SK-N-SH treated with all-trans-retinoic acid at 6 μM for 48 hours (cell line): ENCODE results near the gene CACNA1C.

Experiments used
- ATAC-seq: fragments of 200-7000 bp; cut with Tn5 transposase; 3 replicates; pipeline ENCODE4 v1.9.1; 2020; ENCODE audit warnings: mild to moderate bottlenecking, moderate library complexity
- BACH2 ChIP-seq: fragments of 250-450 bp; sonication (Bioruptor Pico); IDR thresholded peaks from 2 replicates; pipeline ENCODE4 v1.9.0; 2021; ENCODE audit warnings: mild to moderate bottlenecking, borderline replicate concordance
- CSDC2 ChIP-seq: fragments of 250-450 bp; sonication (Bioruptor Pico); IDR thresholded peaks from 2 replicates; pipeline ENCODE4 v1.5.0; 2020; ENCODE audit warnings: mild to moderate bottlenecking, moderate library complexity
- ESRRG ChIP-seq: fragments of 250-450 bp; sonication (Bioruptor Pico); IDR thresholded peaks from 2 replicates; pipeline ENCODE4 v1.6.1; 2021; ENCODE audit warnings: mild to moderate bottlenecking
- ISL1 ChIP-seq: fragments of 250-450 bp; sonication (Bioruptor Pico); IDR thresholded peaks from 2 replicates; pipeline ENCODE4 v2.1.2; 2022; ENCODE audit warnings: mild to moderate bottlenecking, moderate library complexity
- OSR1 ChIP-seq: fragments of 250-450 bp; sonication (Bioruptor Pico); IDR thresholded peaks from 2 replicates; pipeline ENCODE4 v1.8.0; 2022; ENCODE audit warnings: moderate library complexity, mild to moderate bottlenecking, inconsistent platforms
- PPARA ChIP-seq: fragments of 250-450 bp; sonication (Bioruptor Pico); IDR thresholded peaks from 2 replicates; pipeline ENCODE4 v1.5.0; 2020; ENCODE audit warnings: mild to moderate bottlenecking, borderline replicate concordance
- RARB ChIP-seq: fragments of 250-450 bp; sonication (Bioruptor Pico); IDR thresholded peaks from 2 replicates; pipeline ENCODE4 v1.8.0; 2021; ENCODE audit warnings: mild to moderate bottlenecking, moderate library complexity
- SNAI2 ChIP-seq: fragments of 250-450 bp; sonication (Bioruptor Pico); IDR thresholded peaks from 2 replicates; pipeline ENCODE4 v1.5.0; 2020; ENCODE audit warnings: mild to moderate bottlenecking, moderate library complexity
- ZC3H10 ChIP-seq: fragments of 250-450 bp; sonication (Bioruptor Pico); IDR thresholded peaks from 2 replicates; pipeline ENCODE4 v1.5.1; 2021; ENCODE audit warnings: mild to moderate bottlenecking, moderate library complexity
- ZFP3 ChIP-seq: fragments of 250-450 bp; sonication (Bioruptor Pico); IDR thresholded peaks from 2 replicates; pipeline ENCODE4 v1.5.0; 2020; ENCODE audit warnings: mild to moderate bottlenecking, moderate library complexity
- ZFP30 ChIP-seq: fragments of 450-650 bp; formaldehyde crosslinking; IDR thresholded peaks from 2 replicates; pipeline ENCODE4 v1.5.0; 2022; ENCODE audit warnings: mild to moderate bottlenecking, moderate library complexity
- ZNF565 ChIP-seq: fragments of 450-650 bp; formaldehyde crosslinking; conservative IDR thresholded peaks from 2 replicates; pipeline ENCODE4 v1.5.0; 2020; ENCODE audit warnings: low read depth, mild to moderate bottlenecking, moderate library complexity
- ZNF70 ChIP-seq: fragments of 450-650 bp; formaldehyde crosslinking; IDR thresholded peaks from 2 replicates; pipeline ENCODE4 v1.5.0; 2020; ENCODE audit warnings: mild to moderate bottlenecking, moderate library complexity
- ZNF8 ChIP-seq: fragments of 450-650 bp; formaldehyde crosslinking; IDR thresholded peaks from 2 replicates; pipeline ENCODE4 v1.5.0; 2020; ENCODE audit warnings: mild to moderate bottlenecking, moderate library complexity
- TF ChIP-seq, protein P1 (sequence below): fragments of 250-450 bp; sonication (Bioruptor Pico); IDR thresholded peaks from 2 replicates; pipeline ENCODE4 v1.8.0; 2020; ENCODE audit warnings: mild to moderate bottlenecking, moderate library complexity, borderline replicate concordance
- TF ChIP-seq, protein P2 (sequence below): fragments of 250-450 bp; sonication (Bioruptor Pico); IDR thresholded peaks from 2 replicates; pipeline ENCODE4 v1.8.0; 2021; ENCODE audit warnings: low read depth, mild to moderate bottlenecking, moderate library complexity, borderline replicate concordance
- TF ChIP-seq, protein P3 (sequence below): fragments of 250-450 bp; sonication (Bioruptor Pico); IDR thresholded peaks from 2 replicates; pipeline ENCODE4 v1.5.1; 2021; ENCODE audit warnings: mild to moderate bottlenecking, moderate library complexity
- TF ChIP-seq, protein P4 (sequence below): fragments of 250-450 bp; sonication (Bioruptor Pico); IDR thresholded peaks from 2 replicates; pipeline ENCODE4 v1.5.0; 2020; ENCODE audit warnings: mild to moderate bottlenecking, moderate library complexity

Gene CACNA1C

DNA sequence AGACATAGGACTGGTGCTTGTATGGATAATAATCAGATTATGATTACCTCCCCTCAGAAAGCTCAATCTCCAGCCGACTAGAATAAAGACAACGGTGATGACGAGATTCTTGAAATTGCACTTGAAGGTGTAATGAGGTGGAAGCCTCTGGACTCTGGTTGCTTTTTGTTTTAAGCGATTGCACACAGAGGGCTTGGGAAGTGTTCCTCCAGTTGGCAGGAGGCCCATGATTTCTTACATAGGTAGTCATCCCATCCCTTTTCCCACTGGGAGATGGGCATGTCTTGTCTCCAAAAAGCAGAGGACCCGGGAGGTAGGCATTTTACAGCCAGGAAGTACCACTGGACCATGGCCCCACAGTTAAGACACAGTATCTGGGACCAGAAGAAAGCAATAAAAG, 576.3 kb downstream of the CACNA1C start (continued):
- TF ChIP-seq, protein P1, sequence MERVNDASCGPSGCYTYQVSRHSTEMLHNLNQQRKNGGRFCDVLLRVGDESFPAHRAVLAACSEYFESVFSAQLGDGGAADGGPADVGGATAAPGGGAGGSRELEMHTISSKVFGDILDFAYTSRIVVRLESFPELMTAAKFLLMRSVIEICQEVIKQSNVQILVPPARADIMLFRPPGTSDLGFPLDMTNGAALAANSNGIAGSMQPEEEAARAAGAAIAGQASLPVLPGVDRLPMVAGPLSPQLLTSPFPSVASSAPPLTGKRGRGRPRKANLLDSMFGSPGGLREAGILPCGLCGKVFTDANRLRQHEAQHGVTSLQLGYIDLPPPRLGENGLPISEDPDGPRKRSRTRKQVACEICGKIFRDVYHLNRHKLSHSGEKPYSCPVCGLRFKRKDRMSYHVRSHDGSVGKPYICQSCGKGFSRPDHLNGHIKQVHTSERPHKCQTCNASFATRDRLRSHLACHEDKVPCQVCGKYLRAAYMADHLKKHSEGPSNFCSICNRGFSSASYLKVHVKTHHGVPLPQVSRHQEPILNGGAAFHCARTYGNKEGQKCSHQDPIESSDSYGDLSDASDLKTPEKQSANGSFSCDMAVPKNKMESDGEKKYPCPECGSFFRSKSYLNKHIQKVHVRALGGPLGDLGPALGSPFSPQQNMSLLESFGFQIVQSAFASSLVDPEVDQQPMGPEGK, result no peak
- TF ChIP-seq CSDC2 (CRISPR knock-in tag), result no peak
- TF ChIP-seq RARB (CRISPR knock-in tag), result no peak
- no peak for TF ChIP-seq ZNF8 (CRISPR knock-in tag)
- TF ChIP-seq, protein P2, sequence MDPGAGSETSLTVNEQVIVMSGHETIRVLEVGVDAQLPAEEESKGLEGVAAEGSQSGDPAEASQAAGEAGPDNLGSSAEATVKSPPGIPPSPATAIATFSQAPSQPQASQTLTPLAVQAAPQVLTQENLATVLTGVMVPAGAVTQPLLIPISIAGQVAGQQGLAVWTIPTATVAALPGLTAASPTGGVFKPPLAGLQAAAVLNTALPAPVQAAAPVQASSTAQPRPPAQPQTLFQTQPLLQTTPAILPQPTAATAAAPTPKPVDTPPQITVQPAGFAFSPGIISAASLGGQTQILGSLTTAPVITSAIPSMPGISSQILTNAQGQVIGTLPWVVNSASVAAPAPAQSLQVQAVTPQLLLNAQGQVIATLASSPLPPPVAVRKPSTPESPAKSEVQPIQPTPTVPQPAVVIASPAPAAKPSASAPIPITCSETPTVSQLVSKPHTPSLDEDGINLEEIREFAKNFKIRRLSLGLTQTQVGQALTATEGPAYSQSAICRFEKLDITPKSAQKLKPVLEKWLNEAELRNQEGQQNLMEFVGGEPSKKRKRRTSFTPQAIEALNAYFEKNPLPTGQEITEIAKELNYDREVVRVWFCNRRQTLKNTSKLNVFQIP (CRISPR knock-in tag), result no peak

DNA sequence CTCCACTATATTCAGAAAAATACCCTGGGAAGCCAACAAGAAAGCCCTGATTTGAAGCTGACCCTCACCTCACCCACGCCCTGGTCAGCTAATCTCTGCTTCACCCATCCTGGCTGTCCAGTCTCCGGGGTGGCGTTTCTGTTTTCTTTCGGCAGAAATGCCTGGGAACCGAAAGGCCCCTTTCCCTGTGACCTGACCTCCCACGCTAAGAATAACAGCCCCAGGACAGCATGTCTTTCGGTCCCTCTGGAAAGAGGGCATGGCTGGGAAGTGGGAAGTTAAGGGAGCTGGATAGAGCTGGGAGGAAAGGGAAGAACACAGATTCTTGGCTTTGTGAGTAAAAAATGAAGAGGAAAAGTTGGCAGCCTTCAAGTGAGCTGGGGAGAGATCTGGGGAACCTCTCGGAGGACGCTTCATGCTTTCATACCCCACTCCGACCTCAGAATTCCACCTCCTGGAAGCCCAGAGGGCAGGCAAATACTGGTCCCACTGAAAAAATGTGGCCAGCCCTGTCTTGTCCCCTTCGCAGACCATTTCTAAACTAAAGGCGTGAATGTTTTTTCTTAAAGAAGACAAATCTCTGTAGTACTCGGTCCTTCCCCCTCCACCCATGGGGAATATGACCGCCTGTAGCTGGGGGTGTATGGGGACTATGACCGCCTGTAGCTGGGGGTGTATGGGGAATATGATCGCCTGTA, 579.0 kb downstream of the CACNA1C start:
- no peak for ATAC-seq
- TF ChIP-seq, protein P1, result no peak
- no peak for TF ChIP-seq BACH2 (CRISPR knock-in tag)
- no peak for TF ChIP-seq ISL1 (CRISPR knock-in tag)
- no peak for TF ChIP-seq ZNF8 (CRISPR knock-in tag)
- no peak for TF ChIP-seq ZC3H10 (CRISPR knock-in tag)
- TF ChIP-seq ESRRG, result no peak
- TF ChIP-seq, protein P2 (CRISPR knock-in tag), result no peak
- no peak for TF ChIP-seq SNAI2 (CRISPR knock-in tag)
- TF ChIP-seq, protein P3, sequence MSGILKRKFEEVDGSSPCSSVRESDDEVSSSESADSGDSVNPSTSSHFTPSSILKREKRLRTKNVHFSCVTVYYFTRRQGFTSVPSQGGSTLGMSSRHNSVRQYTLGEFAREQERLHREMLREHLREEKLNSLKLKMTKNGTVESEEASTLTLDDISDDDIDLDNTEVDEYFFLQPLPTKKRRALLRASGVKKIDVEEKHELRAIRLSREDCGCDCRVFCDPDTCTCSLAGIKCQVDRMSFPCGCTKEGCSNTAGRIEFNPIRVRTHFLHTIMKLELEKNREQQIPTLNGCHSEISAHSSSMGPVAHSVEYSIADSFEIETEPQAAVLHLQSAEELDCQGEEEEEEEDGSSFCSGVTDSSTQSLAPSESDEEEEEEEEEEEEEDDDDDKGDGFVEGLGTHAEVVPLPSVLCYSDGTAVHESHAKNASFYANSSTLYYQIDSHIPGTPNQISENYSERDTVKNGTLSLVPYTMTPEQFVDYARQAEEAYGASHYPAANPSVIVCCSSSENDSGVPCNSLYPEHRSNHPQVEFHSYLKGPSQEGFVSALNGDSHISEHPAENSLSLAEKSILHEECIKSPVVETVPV (CRISPR knock-in tag), result no peak

DNA sequence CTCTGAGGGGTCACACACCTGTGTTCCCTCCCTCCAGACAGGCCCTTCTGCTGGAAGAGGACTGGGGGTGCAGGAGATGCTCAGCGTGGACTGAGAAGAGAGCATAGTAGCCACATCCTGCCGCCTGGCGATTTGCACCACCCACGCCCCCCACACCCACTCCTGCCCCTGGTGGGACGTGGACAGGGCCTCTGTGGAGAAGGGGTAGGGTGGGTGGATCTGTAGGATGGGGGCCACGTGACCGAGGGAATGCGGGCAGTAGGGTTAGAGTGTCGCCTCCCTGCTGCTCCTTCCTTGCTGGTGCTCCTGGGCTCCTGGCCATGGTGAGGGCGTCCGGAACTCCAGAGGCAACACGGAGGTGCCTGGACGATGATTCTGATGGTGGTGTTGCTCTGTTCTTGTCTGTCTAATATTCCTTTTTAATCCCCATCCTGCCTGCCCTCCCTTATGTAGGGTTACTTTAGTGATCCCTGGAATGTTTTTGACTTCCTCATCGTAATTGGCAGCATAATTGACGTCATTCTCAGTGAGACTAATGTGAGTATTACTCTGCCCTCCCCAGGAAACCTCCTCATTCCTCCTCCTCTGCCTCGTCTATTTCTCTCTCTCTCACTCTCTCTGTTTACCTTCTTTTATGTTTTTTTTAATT, 580.5 kb downstream of the CACNA1C start:
- no peak for TF ChIP-seq ZFP3
- no peak for TF ChIP-seq ZNF565
- TF ChIP-seq SNAI2 (CRISPR knock-in tag), result no peak
- no peak for TF ChIP-seq ZFP30 (CRISPR knock-in tag)
- no peak for TF ChIP-seq ZNF70 (CRISPR knock-in tag)
- no peak for TF ChIP-seq ESRRG
- TF ChIP-seq, protein P4, sequence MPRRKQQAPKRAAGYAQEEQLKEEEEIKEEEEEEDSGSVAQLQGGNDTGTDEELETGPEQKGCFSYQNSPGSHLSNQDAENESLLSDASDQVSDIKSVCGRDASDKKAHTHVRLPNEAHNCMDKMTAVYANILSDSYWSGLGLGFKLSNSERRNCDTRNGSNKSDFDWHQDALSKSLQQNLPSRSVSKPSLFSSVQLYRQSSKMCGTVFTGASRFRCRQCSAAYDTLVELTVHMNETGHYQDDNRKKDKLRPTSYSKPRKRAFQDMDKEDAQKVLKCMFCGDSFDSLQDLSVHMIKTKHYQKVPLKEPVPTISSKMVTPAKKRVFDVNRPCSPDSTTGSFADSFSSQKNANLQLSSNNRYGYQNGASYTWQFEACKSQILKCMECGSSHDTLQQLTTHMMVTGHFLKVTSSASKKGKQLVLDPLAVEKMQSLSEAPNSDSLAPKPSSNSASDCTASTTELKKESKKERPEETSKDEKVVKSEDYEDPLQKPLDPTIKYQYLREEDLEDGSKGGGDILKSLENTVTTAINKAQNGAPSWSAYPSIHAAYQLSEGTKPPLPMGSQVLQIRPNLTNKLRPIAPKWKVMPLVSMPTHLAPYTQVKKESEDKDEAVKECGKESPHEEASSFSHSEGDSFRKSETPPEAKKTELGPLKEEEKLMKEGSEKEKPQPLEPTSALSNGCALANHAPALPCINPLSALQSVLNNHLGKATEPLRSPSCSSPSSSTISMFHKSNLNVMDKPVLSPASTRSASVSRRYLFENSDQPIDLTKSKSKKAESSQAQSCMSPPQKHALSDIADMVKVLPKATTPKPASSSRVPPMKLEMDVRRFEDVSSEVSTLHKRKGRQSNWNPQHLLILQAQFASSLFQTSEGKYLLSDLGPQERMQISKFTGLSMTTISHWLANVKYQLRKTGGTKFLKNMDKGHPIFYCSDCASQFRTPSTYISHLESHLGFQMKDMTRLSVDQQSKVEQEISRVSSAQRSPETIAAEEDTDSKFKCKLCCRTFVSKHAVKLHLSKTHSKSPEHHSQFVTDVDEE (CRISPR knock-in tag), result no peak
- TF ChIP-seq OSR1 (CRISPR knock-in tag), result no peak
- TF ChIP-seq, protein P1, result no peak
- TF ChIP-seq ZC3H10 (CRISPR knock-in tag), result no peak
- TF ChIP-seq ISL1 (CRISPR knock-in tag), result no peak
- no peak for TF ChIP-seq PPARA (CRISPR knock-in tag)
- TF ChIP-seq, protein P3 (CRISPR knock-in tag), result no peak
- TF ChIP-seq RARB (CRISPR knock-in tag), result no peak
- TF ChIP-seq ZNF8 (CRISPR knock-in tag), result no peak
- no peak for TF ChIP-seq CSDC2 (CRISPR knock-in tag)
- TF ChIP-seq, all 23 proteins: peak for 0
- no peak for ATAC-seq
